ENCODE results near the gene SNU13.
A peak's percentile ranks its signal among the peaks of the same experiment; 100 is the strongest.
"Not testable (repeated sequence)": the region's sequence is repeated elsewhere in the genome, so short reads cannot be mapped to it uniquely, and the experiment has no call there.

SNU13 gene

GRCh38 chr22:41690476-41690875 is 1.8 kb upstream of the SNU13 start:
- Mint-ChIP-seq H3K36me3 (ENCODE audit: low read depth) (peaks cover 3% of the 10 kb centered on the region), H3K27ac (no peak overlapping the region), H3K4me1 (ENCODE audit: low read depth) (peaks cover 18% of the 10 kb centered on the region), H3K9me3 (no peaks in the 10 kb centered on the region), H3K27me3 (ENCODE audit: low read depth) (no peaks in the 10 kb centered on the region), H3K4me3 (peak overlapping the region; percentile 62)

- H3K4me3 Mint-ChIP-seq, result peak overlapping the region; percentile 93
- H3K4me1 Mint-ChIP-seq (ENCODE audit: low read depth), result peaks cover 21% of the 10 kb centered on the region
- peak overlapping the region; percentile 99 for H3K27ac Mint-ChIP-seq
- H3K36me3 Mint-ChIP-seq (ENCODE audit: low read depth), result peaks cover 3% of the 10 kb centered on the region
- no peaks in the 10 kb centered on the region for H3K27me3 Mint-ChIP-seq (ENCODE audit: low read depth)
- H3K9me3 Mint-ChIP-seq, result no peaks in the 10 kb centered on the region
Measured at GRCh38 chr22:41687901-41688364, 734 bp downstream of the SNU13 start.

- Mint-ChIP-seq H3K4me1 (ENCODE audit: low read depth) (peaks cover 24% of the 10 kb centered on the region), H3K4me3 (peak overlapping the region; percentile 93)
- not testable (repeated sequence) for H3K36me3 Mint-ChIP-seq (ENCODE audit: low read depth); H3K27ac Mint-ChIP-seq; H3K27me3 Mint-ChIP-seq (ENCODE audit: low read depth); H3K9me3 Mint-ChIP-seq
Measured at GRCh38 chr22:41686890-41687289, 1.8 kb downstream of the SNU13 start.

GRCh38 chr22:41684194-41684593 is 4.5 kb downstream of the SNU13 start:
- H3K27me3 Mint-ChIP-seq (ENCODE audit: low read depth), result no peaks in the 10 kb centered on the region
- H3K4me1 Mint-ChIP-seq (ENCODE audit: low read depth), result peaks cover 22% of the 10 kb centered on the region
- H3K36me3 Mint-ChIP-seq (ENCODE audit: low read depth), result peaks cover 15% of the 10 kb centered on the region
- H3K27ac Mint-ChIP-seq, result no peak overlapping the region
- H3K9me3 Mint-ChIP-seq, result no peaks in the 10 kb centered on the region
- no peak overlapping the region for H3K4me3 Mint-ChIP-seq

- Mint-ChIP-seq H3K4me3 (peak overlapping the region; percentile 96), H3K9me3 (no peaks in the 10 kb centered on the region), H3K27me3 (ENCODE audit: low read depth) (no peaks in the 10 kb centered on the region), H3K27ac (no peak overlapping the region), H3K4me1 (ENCODE audit: low read depth) (peaks cover 20% of the 10 kb centered on the region), H3K36me3 (ENCODE audit: low read depth) (peaks cover 15% of the 10 kb centered on the region)
Measured at GRCh38 chr22:41683616-41684015, 5.1 kb downstream of the SNU13 start.

- Mint-ChIP-seq H3K9me3 (no peaks in the 10 kb centered on the region), H3K4me3 (peak overlapping the region; percentile 96), H3K36me3 (ENCODE audit: low read depth) (peaks cover 19% of the 10 kb centered on the region), H3K27ac (peak overlapping the region; percentile 96), H3K27me3 (ENCODE audit: low read depth) (no peaks in the 10 kb centered on the region), H3K4me1 (ENCODE audit: low read depth) (peaks cover 19% of the 10 kb centered on the region)
Measured at GRCh38 chr22:41683052-41683451, 5.6 kb downstream of the SNU13 start.

- H3K27me3 Mint-ChIP-seq (ENCODE audit: low read depth), result no peaks in the 10 kb centered on the region
- H3K9me3 Mint-ChIP-seq, result no peaks in the 10 kb centered on the region
- H3K27ac Mint-ChIP-seq, result peak overlapping the region; percentile 96
- H3K4me1 Mint-ChIP-seq (ENCODE audit: low read depth), result peaks cover 14% of the 10 kb centered on the region
- peaks cover 22% of the 10 kb centered on the region for H3K36me3 Mint-ChIP-seq (ENCODE audit: low read depth)
- H3K4me3 Mint-ChIP-seq, result peak overlapping the region; percentile 96
Measured at GRCh38 chr22:41682033-41682807, 6.4 kb downstream of the SNU13 start.

GRCh38 chr22:41681616-41682015 is 7.1 kb downstream of the SNU13 start:
- Mint-ChIP-seq H3K4me3 (peak overlapping the region; percentile 96), H3K27me3 (ENCODE audit: low read depth) (no peaks in the 10 kb centered on the region), H3K4me1 (ENCODE audit: low read depth) (peaks cover 11% of the 10 kb centered on the region), H3K27ac (peak overlapping the region; percentile 96), H3K36me3 (ENCODE audit: low read depth) (peaks cover 24% of the 10 kb centered on the region), H3K9me3 (no peaks in the 10 kb centered on the region)

GRCh38 chr22:41676134-41676533 is 12.5 kb downstream of the SNU13 start:
- no peak overlapping the region for H3K4me3 Mint-ChIP-seq
- H3K36me3 Mint-ChIP-seq (ENCODE audit: low read depth), result peaks cover 38% of the 10 kb centered on the region
- no peaks in the 10 kb centered on the region for H3K27me3 Mint-ChIP-seq (ENCODE audit: low read depth)
- peaks cover 7% of the 10 kb centered on the region for H3K4me1 Mint-ChIP-seq (ENCODE audit: low read depth)
- no peaks in the 10 kb centered on the region for H3K9me3 Mint-ChIP-seq
- no peak overlapping the region for H3K27ac Mint-ChIP-seq

GRCh38 chr22:41674846-41675340 is 13.8 kb downstream of the SNU13 start:
- H3K4me3 Mint-ChIP-seq, result no peak overlapping the region
- H3K4me1 Mint-ChIP-seq (ENCODE audit: low read depth), result peaks cover 7% of the 10 kb centered on the region
- peak overlapping the region; percentile 29 for H3K27ac Mint-ChIP-seq
- no peaks in the 10 kb centered on the region for H3K9me3 Mint-ChIP-seq
- no peaks in the 10 kb centered on the region for H3K27me3 Mint-ChIP-seq (ENCODE audit: low read depth)
- H3K36me3 Mint-ChIP-seq (ENCODE audit: low read depth), result peaks cover 33% of the 10 kb centered on the region

- Mint-ChIP-seq H3K27me3 (ENCODE audit: low read depth) (no peaks in the 10 kb centered on the region), H3K9me3 (no peaks in the 10 kb centered on the region), H3K27ac (no peak overlapping the region), H3K4me1 (ENCODE audit: low read depth) (peaks cover 9% of the 10 kb centered on the region), H3K4me3 (no peak overlapping the region), H3K36me3 (ENCODE audit: low read depth) (peaks cover 25% of the 10 kb centered on the region)
Measured at GRCh38 chr22:41672780-41673509, 15.7 kb downstream of the SNU13 start.

- H3K27ac Mint-ChIP-seq; H3K9me3 Mint-ChIP-seq; H3K4me3 Mint-ChIP-seq; H3K27me3 Mint-ChIP-seq (ENCODE audit: low read depth): not testable (repeated sequence)
- Mint-ChIP-seq H3K4me1 (ENCODE audit: low read depth) (peaks cover 11% of the 10 kb centered on the region), H3K36me3 (ENCODE audit: low read depth) (peaks cover 22% of the 10 kb centered on the region)
Measured at GRCh38 chr22:41672096-41672495, 16.6 kb downstream of the SNU13 start.

- Mint-ChIP-seq H3K27ac (peak overlapping the region; percentile 45), H3K4me1 (ENCODE audit: low read depth) (peaks cover 14% of the 10 kb centered on the region), H3K27me3 (ENCODE audit: low read depth) (no peaks in the 10 kb centered on the region), H3K36me3 (ENCODE audit: low read depth) (peaks cover 12% of the 10 kb centered on the region), H3K4me3 (no peak overlapping the region), H3K9me3 (no peaks in the 10 kb centered on the region)
Measured at GRCh38 chr22:41668971-41669911, 19.4 kb downstream of the SNU13 start.

GRCh38 chr22:41664951-41665350 is 23.7 kb downstream of the SNU13 start:
- Mint-ChIP-seq H3K27ac (peak overlapping the region; percentile 20), H3K36me3 (ENCODE audit: low read depth) (peaks cover 33% of the 10 kb centered on the region), H3K27me3 (ENCODE audit: low read depth) (no peaks in the 10 kb centered on the region), H3K9me3 (no peaks in the 10 kb centered on the region), H3K4me3 (no peak overlapping the region), H3K4me1 (ENCODE audit: low read depth) (peaks cover 9% of the 10 kb centered on the region)

Measured in T-helper 1 cell treated with Interleukin-12 subunit alpha and Interleukin-12 subunit beta and Interleukin-4 antibody, amounts not matched to agents 30 μg/mL and 1 μg/mL, for 36 hours (primary cell).